HL-60 (cell line): Measurements from ENCODE around the gene NAALAD2.

Experiments used
- REST ChIP-seq: IDR thresholded peaks from 2 replicates; pipeline ENCODE4 v1.6.1; 2012; ENCODE audit warnings: low read depth; ENCODE audit not compliant: insufficient replicate concordance
- TF ChIP-seq, protein P1 (sequence below): IDR thresholded peaks from one replicate; pipeline ENCODE4 v1.5.1; 2011; ENCODE audit warnings: low read length, control low read depth, inconsistent platforms; ENCODE audit not compliant: insufficient read depth

- no peak for TF ChIP-seq REST
- TF ChIP-seq, protein P1, sequence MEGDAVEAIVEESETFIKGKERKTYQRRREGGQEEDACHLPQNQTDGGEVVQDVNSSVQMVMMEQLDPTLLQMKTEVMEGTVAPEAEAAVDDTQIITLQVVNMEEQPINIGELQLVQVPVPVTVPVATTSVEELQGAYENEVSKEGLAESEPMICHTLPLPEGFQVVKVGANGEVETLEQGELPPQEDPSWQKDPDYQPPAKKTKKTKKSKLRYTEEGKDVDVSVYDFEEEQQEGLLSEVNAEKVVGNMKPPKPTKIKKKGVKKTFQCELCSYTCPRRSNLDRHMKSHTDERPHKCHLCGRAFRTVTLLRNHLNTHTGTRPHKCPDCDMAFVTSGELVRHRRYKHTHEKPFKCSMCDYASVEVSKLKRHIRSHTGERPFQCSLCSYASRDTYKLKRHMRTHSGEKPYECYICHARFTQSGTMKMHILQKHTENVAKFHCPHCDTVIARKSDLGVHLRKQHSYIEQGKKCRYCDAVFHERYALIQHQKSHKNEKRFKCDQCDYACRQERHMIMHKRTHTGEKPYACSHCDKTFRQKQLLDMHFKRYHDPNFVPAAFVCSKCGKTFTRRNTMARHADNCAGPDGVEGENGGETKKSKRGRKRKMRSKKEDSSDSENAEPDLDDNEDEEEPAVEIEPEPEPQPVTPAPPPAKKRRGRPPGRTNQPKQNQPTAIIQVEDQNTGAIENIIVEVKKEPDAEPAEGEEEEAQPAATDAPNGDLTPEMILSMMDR = no peak
Measured at GRCh38 chr11:90168571-90168970, 34.1 kb downstream of the NAALAD2 start.
